Activated naive CD4-positive, alpha-beta T cell treated with anti-CD3 and anti-CD28 coated beads for 36 hours (primary cell): Measurements from ENCODE around the gene ZNF672. TPM values are rescaled to one million over a fixed set of nuclear protein-coding genes. Genes with fewer than 3 reads are reported as not detected.

Experiments used
- CTCF ChIA-PET: fragments of 350-600 bp; sonication (Branson Sonifier 250); formaldehyde crosslinking; loops from one replicate; lab custom pipeline; 2021; ENCODE audit warnings: antibody characterized with exemption; lab: Charles Lee
- DNase-seq: peaks from one replicate; pipeline ENCODE4 v3.0.0-alpha.2; 2020
- H3K27ac Mint-ChIP-seq: one replicate; pipeline ENCODE4 v1.8.0; 2021; ENCODE audit warnings: mild to moderate bottlenecking, mixed read lengths
- H3K27me3 Mint-ChIP-seq: one replicate; pipeline ENCODE4 v1.8.0; 2021; ENCODE audit warnings: low read depth, mixed read lengths
- H3K36me3 Mint-ChIP-seq: one replicate; pipeline ENCODE4 v1.8.0; 2021; ENCODE audit warnings: low read depth, mixed read lengths
- H3K4me1 Mint-ChIP-seq: one replicate; pipeline ENCODE4 v1.8.0; 2021; ENCODE audit warnings: low read depth, mixed read lengths
- H3K4me3 Mint-ChIP-seq: one replicate; pipeline ENCODE4 v1.8.0; 2021; ENCODE audit warnings: mild to moderate bottlenecking, moderate library complexity, mixed read lengths
- H3K9me3 Mint-ChIP-seq: one replicate; pipeline ENCODE4 v1.8.0; 2021; ENCODE audit warnings: mixed read lengths
- intact Hi-C: fragments of 100-400 bp; cut with micrococcal nuclease; formaldehyde crosslinking; loops from one replicate; pipeline ENCODE4 v1.15.1; 2023
- total RNA-seq, 2 experiments: library from RNA; stranded (reverse); gene quantifications; one replicate each; pipeline ENCODE4 v1.2.3, GENCODE V29; 2021

The ZNF672 gene
- total RNA-seq, 2 experiments from 2014 or later = 51.6 to 53.4 TPM

- Mint-ChIP-seq H3K4me1 (peaks cover 45% of the 10 kb centered on the region), H3K27me3 (no peaks in the 10 kb centered on the region), H3K36me3 (peaks cover 31% of the 10 kb centered on the region), H3K4me3 (no peak overlapping the region), H3K9me3 (no peaks in the 10 kb centered on the region), H3K27ac (no peak overlapping the region)
- CTCF ChIA-PET = interaction anchor here (1.2 to 1.5 kb wide), 2 partner anchors 10 to 196 kb away, joined by 5 read pairs; no protein-coding TSS in a partner anchor
- intact Hi-C loops = no loop called here
- DNase-seq = no peak
Measured at GRCh38 chr1:248815407-248816034, 22.5 kb upstream of the ZNF672 start.

- intact Hi-C loops = no loop called here
- DNase-seq = no peak
- peaks cover 52% of the 10 kb centered on the region for H3K4me1 Mint-ChIP-seq
- CTCF ChIA-PET = interaction anchor here (1.2 to 1.5 kb wide), 2 partner anchors 10 to 196 kb away, joined by 5 read pairs; no protein-coding TSS in a partner anchor
- H3K27me3 Mint-ChIP-seq = no peaks in the 10 kb centered on the region
- H3K9me3 Mint-ChIP-seq = no peaks in the 10 kb centered on the region
- no peak overlapping the region for H3K4me3 Mint-ChIP-seq
- H3K27ac Mint-ChIP-seq = peak overlapping the region; percentile 86
- peaks cover 30% of the 10 kb centered on the region for H3K36me3 Mint-ChIP-seq
Measured at GRCh38 chr1:248816042-248816851, 21.8 kb upstream of the ZNF672 start.

DNA sequence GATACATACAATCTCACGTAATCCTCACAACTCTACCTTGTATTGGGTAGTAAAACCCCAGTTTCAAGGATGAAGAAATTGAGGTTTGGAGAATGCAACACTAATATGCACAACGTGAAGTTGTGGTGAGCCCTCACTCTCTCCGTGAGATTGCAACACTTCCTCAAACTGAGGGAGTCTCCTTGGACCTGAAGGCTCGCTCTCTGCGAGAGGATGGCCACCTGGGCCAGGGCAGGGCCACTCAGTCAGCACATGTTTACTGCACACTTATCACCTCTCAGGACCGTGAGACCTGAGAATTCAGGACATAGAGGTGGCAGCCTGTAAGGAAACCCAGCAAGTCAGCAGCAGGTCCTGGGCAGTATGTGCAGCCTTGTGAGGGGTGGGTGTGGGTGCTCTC is 21.0 kb upstream of the ZNF672 start:
- peak; percentile 21 for DNase-seq
- Mint-ChIP-seq H3K4me1 (peaks cover 60% of the 10 kb centered on the region), H3K4me3 (no peak overlapping the region), H3K36me3 (peaks cover 27% of the 10 kb centered on the region), H3K9me3 (no peaks in the 10 kb centered on the region), H3K27ac (peak overlapping the region; percentile 86), H3K27me3 (no peaks in the 10 kb centered on the region)
- CTCF ChIA-PET = interaction anchor here (1.2 kb wide), 1 partner anchor 11 kb away, joined by 5 read pairs; no protein-coding TSS in a partner anchor
- intact Hi-C loops = no loop called here

- H3K27ac Mint-ChIP-seq = peak overlapping the region; percentile 59
- peaks cover 20% of the 10 kb centered on the region for H3K36me3 Mint-ChIP-seq
- CTCF ChIA-PET = interaction anchor here (1.4 kb wide), 1 partner anchor 8 kb away, joined by 5 read pairs; no protein-coding TSS in a partner anchor
- peak; percentile 24 for DNase-seq
- peak overlapping the region; percentile 7 for H3K4me3 Mint-ChIP-seq
- no peaks in the 10 kb centered on the region for H3K9me3 Mint-ChIP-seq
- intact Hi-C loops = loop anchor here (2.0 kb wide), 1 partner anchor 20 kb away; no protein-coding TSS in a partner anchor
- H3K4me1 Mint-ChIP-seq = peaks cover 76% of the 10 kb centered on the region
- no peaks in the 10 kb centered on the region for H3K27me3 Mint-ChIP-seq
Measured at GRCh38 chr1:248818505-248819374, 19.3 kb upstream of the ZNF672 start.

- Mint-ChIP-seq H3K4me1 (peaks cover 90% of the 10 kb centered on the region), H3K27me3 (no peaks in the 10 kb centered on the region), H3K27ac (no peak overlapping the region), H3K9me3 (no peaks in the 10 kb centered on the region), H3K4me3 (no peak overlapping the region), H3K36me3 (peaks cover 29% of the 10 kb centered on the region)
- intact Hi-C loops = no loop called here
- DNase-seq = no peak
- CTCF ChIA-PET = interaction anchor here (1.8 kb wide), 1 partner anchor 12 kb away, joined by 6 read pairs; no protein-coding TSS in a partner anchor
Measured at GRCh38 chr1:248820041-248820585, 17.9 kb upstream of the ZNF672 start.

DNA sequence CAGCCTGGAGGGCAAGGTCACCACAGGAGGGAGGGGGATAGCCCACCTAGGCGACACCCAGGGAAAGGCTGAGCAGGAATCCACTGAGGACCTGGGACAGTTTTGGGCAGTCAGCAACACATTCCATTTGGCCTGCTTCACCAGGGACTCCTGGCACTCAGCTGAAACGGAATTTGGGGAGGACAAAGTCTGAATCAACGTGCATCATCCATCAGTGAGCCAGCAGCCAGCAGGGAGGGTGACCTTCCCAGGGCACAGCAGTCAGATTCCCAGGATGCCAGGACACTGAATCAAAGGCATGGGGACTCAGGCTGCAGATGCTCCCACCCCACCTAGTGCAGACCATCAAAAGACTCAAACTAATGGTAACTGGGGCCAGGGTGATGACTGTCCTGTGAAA is 16.9 kb upstream of the ZNF672 start:
- intact Hi-C loops = no loop called here
- CTCF ChIA-PET = interaction anchor here (1.6 to 1.8 kb wide), 2 partner anchors 13 to 17 kb away, joined by 5 to 6 read pairs; partner anchors contain the start of gene ZNF672
- DNase-seq = no peak

GRCh38 chr1:248821641-248822040 is 16.4 kb upstream of the ZNF672 start:
- CTCF ChIA-PET = interaction anchor here (1.6 kb wide), 2 partner anchors 15 to 16 kb away, joined by 5 to 6 read pairs; partner anchors contain the start of gene ZNF672
- no peaks in the 10 kb centered on the region for H3K9me3 Mint-ChIP-seq
- H3K4me1 Mint-ChIP-seq = peaks cover 85% of the 10 kb centered on the region
- no peak overlapping the region for H3K27ac Mint-ChIP-seq
- no peak overlapping the region for H3K4me3 Mint-ChIP-seq
- intact Hi-C loops = no loop called here
- peaks cover 20% of the 10 kb centered on the region for H3K36me3 Mint-ChIP-seq
- no peak for DNase-seq
- no peaks in the 10 kb centered on the region for H3K27me3 Mint-ChIP-seq

More for the DNA sequence above, 16.9 kb upstream of the ZNF672 start:
- Mint-ChIP-seq H3K4me1 (peaks cover 90% of the 10 kb centered on the region), H3K36me3 (peaks cover 24% of the 10 kb centered on the region), H3K9me3 (no peaks in the 10 kb centered on the region), H3K27ac (no peak overlapping the region), H3K4me3 (no peak overlapping the region), H3K27me3 (no peaks in the 10 kb centered on the region)

- Mint-ChIP-seq H3K27me3 (no peaks in the 10 kb centered on the region), H3K27ac (no peak overlapping the region), H3K9me3 (no peaks in the 10 kb centered on the region), H3K36me3 (peaks cover 18% of the 10 kb centered on the region), H3K4me3 (no peak overlapping the region), H3K4me1 (peaks cover 84% of the 10 kb centered on the region)
- intact Hi-C loops = no loop called here
- CTCF ChIA-PET = interaction anchor here (0.9 to 1.6 kb wide), 4 partner anchors 15 to 210 kb away, joined by 3 to 6 read pairs (median 4); partner anchors contain the start of gene ZNF672
- no peak for DNase-seq
Measured at GRCh38 chr1:248822148-248823032, 15.6 kb upstream of the ZNF672 start.

DNA sequence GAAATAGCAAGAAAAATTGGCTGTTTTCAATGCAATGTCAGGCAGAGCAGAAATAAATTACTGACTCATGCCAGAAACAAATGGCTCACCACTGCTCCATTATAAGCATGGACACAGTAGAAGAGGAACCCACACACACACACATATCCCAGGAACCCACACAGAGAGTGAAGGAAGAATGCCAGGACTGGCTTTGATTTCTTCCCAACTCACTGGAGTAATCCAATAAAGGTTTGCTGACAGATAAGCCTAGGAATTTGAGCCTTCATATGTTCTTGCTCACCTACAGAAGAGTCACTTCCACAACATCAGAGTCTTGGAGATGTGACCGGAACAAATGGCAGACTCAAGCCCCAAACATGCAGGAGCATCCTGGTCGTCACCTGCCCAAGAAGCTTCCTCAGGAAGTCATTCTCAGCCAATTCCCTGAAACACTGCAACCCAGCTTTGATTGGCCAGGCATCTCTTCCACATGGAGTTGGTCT is 14.5 kb upstream of the ZNF672 start:
- DNase-seq = no peak
- Mint-ChIP-seq H3K27ac (no peak overlapping the region), H3K9me3 (no peaks in the 10 kb centered on the region), H3K4me1 (peaks cover 75% of the 10 kb centered on the region), H3K4me3 (peak overlapping the region; percentile 11), H3K36me3 (peaks cover 18% of the 10 kb centered on the region), H3K27me3 (no peaks in the 10 kb centered on the region)
- CTCF ChIA-PET = interaction anchor here (0.6 kb wide), 1 partner anchor 35 kb away, joined by 3 read pairs; the partner anchor contains the start of gene ZNF692
- intact Hi-C loops = no loop called here

GRCh38 chr1:248824301-248824700 is 13.7 kb upstream of the ZNF672 start:
- no peaks in the 10 kb centered on the region for H3K9me3 Mint-ChIP-seq
- H3K4me3 Mint-ChIP-seq = peak overlapping the region; percentile 90
- H3K27ac Mint-ChIP-seq = no peak overlapping the region
- CTCF ChIA-PET = interaction anchor here (1.2 kb wide), 2 partner anchors 18 to 34 kb away, joined by 4 to 5 read pairs; partner anchors contain the start of gene ZNF692
- H3K4me1 Mint-ChIP-seq = peaks cover 68% of the 10 kb centered on the region
- no peaks in the 10 kb centered on the region for H3K27me3 Mint-ChIP-seq
- H3K36me3 Mint-ChIP-seq = peaks cover 16% of the 10 kb centered on the region
- DNase-seq = no peak
- intact Hi-C loops = no loop called here
